WTC11 (cell line): Measurements from ENCODE around the gene PPP1R1B. TPM values are rescaled to one million over a fixed set of nuclear protein-coding genes. Genes with fewer than 3 reads are reported as not detected.

Experiments
- ATAC-seq: fragments of 200-7000 bp; cut with Tn5 transposase; 2 replicates; pipeline ENCODE4 v1.10.0; 2021; ENCODE audit warnings: mild to moderate bottlenecking, moderate library complexity
- CTCF ChIA-PET: fragments of 300-600 bp; sonication (Branson Sonifier 250); formaldehyde crosslinking; loops from one replicate; lab custom pipeline; 2021; ENCODE audit warnings: antibody characterized with exemption; lab: Charles Lee
- POLR2A ChIA-PET: fragments of 350-600 bp; sonication (Branson Sonifier 250); formaldehyde crosslinking; loops from one replicate; lab custom pipeline; 2021; ENCODE audit warnings: antibody characterized with exemption; lab: Charles Lee
- DNase-seq: peaks from one replicate; pipeline ENCODE4 v3.0.0; 2021; ENCODE audit warnings: low spot score
- H3K27ac Mint-ChIP-seq: 2 replicates; pipeline ENCODE4 v1.8.0; 2021; ENCODE audit warnings: mixed read lengths
- H3K27me3 Mint-ChIP-seq: 2 replicates; pipeline ENCODE4 v1.8.0; 2021; ENCODE audit warnings: low read depth, mild to moderate bottlenecking, moderate library complexity, mixed read lengths
- H3K36me3 Mint-ChIP-seq: 2 replicates; pipeline ENCODE4 v1.8.0; 2021; ENCODE audit warnings: mixed read lengths
- H3K4me1 Mint-ChIP-seq: 2 replicates; pipeline ENCODE4 v1.8.0; 2022; ENCODE audit warnings: mixed read lengths
- H3K4me3 Mint-ChIP-seq: 2 replicates; pipeline ENCODE4 v1.8.0; 2021; ENCODE audit warnings: mild to moderate bottlenecking, moderate library complexity, mixed read lengths
- H3K9me3 Mint-ChIP-seq: 2 replicates; pipeline ENCODE4 v1.8.0; 2021; ENCODE audit warnings: mixed read lengths
- E2F5 ChIP-seq: sonication (generic); formaldehyde crosslinking; IDR thresholded peaks from 2 replicates; pipeline ENCODE4 v1.8.1; 2022; ENCODE audit warnings: mild to moderate bottlenecking, moderate library complexity, missing genetic modification reagents
- FOXP1 ChIP-seq: sonication (generic); formaldehyde crosslinking; IDR thresholded peaks from 2 replicates; pipeline ENCODE4 v1.8.0; 2022; ENCODE audit warnings: missing genetic modification reagents, mild to moderate bottlenecking, moderate library complexity, borderline replicate concordance
- MAX ChIP-seq: sonication (generic); formaldehyde crosslinking; IDR thresholded peaks from 2 replicates; pipeline ENCODE4 v1.8.0; 2022; ENCODE audit warnings: mild to moderate bottlenecking, missing genetic modification reagents
- MXD4 ChIP-seq: fragments of 250-450 bp; sonication (Bioruptor Pico); IDR thresholded peaks from 2 replicates; pipeline ENCODE4 v1.8.0; 2021; ENCODE audit warnings: mild to moderate bottlenecking, moderate library complexity, borderline replicate concordance
- MYBL2 ChIP-seq: sonication (generic); formaldehyde crosslinking; IDR thresholded peaks from 2 replicates; pipeline ENCODE4 v1.8.1; 2023; ENCODE audit warnings: mild to moderate bottlenecking, moderate library complexity, missing genetic modification reagents
- NFYB ChIP-seq: sonication (generic); formaldehyde crosslinking; conservative IDR thresholded peaks from 2 replicates; pipeline ENCODE4 v1.8.0; 2022; ENCODE audit warnings: low read depth, missing genetic modification reagents
- NR1H2 ChIP-seq: sonication (generic); formaldehyde crosslinking; IDR thresholded peaks from 2 replicates; pipeline ENCODE4 v1.9.0; 2021; ENCODE audit warnings: mild to moderate bottlenecking, moderate library complexity, missing genetic modification reagents
- PRDM15 ChIP-seq: sonication (generic); formaldehyde crosslinking; IDR thresholded peaks from 2 replicates; pipeline ENCODE4 v1.8.0; 2022; ENCODE audit warnings: missing genetic modification reagents
- TCF7 ChIP-seq: sonication (generic); formaldehyde crosslinking; IDR thresholded peaks from 2 replicates; pipeline ENCODE4 v1.8.0; 2022; ENCODE audit warnings: mild to moderate bottlenecking, low read depth, missing genetic modification reagents, moderate library complexity
- ZNF121 ChIP-seq: sonication (generic); formaldehyde crosslinking; IDR thresholded peaks from 2 replicates; pipeline ENCODE4 v1.8.0; 2023; ENCODE audit warnings: missing genetic modification reagents
- ZNF263 ChIP-seq: sonication (generic); formaldehyde crosslinking; IDR thresholded peaks from 2 replicates; pipeline ENCODE4 v1.8.1; 2022; ENCODE audit warnings: low read depth, mild to moderate bottlenecking, moderate library complexity, missing genetic modification reagents
- ZNF423 ChIP-seq: fragments of 250-450 bp; sonication (Bioruptor Pico); IDR thresholded peaks from 2 replicates; pipeline ENCODE4 v2.1.2; 2022; ENCODE audit warnings: mild to moderate bottlenecking, moderate library complexity
- total RNA-seq: library from RNA; stranded (reverse); gene quantifications from 3 replicates; pipeline ENCODE4 v1.2.3, GENCODE V29; 2021
- TF ChIP-seq, protein P1 (sequence below): sonication (generic); formaldehyde crosslinking; IDR thresholded peaks from 2 replicates; pipeline ENCODE4 v1.8.1; 2023; ENCODE audit warnings: mild to moderate bottlenecking, missing genetic modification reagents

Gene PPP1R1B
- total RNA-seq, 1 experiment from 2014 or later, result 20.5 TPM

DNA sequence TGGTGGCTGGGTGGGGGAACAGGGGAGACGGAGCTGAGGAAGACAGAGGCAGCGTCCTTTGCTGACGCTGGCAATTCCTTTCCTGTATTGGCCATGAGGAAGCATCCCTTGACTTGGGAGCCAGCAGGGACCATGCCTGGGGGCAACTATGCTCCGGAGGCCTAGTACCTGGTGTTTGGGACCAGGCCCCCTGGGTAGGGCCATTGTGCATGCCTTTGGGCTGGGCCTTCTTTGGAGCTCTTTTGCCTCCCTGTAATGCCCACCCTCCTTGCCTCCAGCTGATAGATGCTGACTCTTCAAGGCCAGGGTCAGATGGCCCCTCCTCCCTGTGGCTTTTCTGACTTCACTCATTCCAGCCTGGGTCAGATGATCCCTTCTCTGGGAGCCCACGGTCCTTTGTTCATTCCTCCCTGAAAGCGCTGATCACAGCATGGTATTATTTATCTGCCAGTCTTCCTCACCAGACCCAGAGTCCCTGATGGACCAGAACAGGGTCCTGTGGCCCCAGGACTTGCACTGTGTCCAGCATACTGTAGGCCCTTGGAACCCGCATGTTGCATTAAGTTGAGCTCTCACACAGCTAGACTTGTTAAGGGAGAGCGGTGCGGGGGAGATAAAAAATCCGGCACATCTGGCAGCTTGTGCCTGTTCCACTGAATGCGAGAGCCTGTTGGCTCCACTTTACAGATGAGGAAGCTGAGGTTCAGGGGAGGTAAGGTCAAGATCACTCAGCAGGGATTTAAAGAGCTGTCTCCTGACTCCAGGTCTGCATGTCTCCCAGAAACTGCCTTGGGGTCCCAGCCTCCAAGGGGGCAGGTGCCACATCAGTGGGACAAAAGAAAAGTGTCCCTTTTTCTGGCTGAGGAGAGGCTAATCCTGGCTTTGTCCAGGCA lies 13.1 kb downstream of the PPP1R1B start (continued):
- no peak for TF ChIP-seq MXD4 (CRISPR knock-in tag)

DNA sequence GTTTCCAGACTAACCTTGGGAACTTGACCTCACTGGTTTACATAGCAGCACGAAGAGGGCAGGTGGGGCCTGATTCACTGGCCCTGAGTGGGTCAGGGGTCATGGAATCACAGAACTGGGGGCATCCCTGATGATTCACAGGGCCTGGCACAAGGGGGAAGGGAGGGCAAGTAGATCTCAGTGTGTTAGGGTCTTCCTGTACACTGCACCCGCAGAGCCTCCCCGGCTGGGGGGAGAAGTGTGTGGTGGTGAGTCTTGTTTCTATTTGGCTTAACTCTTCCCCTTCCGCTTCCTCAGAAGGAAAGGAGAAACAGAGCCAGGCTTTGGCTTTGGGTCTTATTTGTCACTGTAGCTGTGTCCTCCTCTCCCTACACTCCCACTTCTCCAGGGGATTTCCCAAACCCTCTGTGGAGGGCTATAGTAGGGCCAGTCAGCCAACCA lies 13.9 kb downstream of the PPP1R1B start:
- H3K4me3 Mint-ChIP-seq, result no peak overlapping the region
- CTCF ChIA-PET, result interaction anchor here (0.9 to 23.6 kb wide), 9 partner anchors 9 to 35 kb away, joined by 3 to 851 read pairs (median 5); no protein-coding TSS in a partner anchor

DNA sequence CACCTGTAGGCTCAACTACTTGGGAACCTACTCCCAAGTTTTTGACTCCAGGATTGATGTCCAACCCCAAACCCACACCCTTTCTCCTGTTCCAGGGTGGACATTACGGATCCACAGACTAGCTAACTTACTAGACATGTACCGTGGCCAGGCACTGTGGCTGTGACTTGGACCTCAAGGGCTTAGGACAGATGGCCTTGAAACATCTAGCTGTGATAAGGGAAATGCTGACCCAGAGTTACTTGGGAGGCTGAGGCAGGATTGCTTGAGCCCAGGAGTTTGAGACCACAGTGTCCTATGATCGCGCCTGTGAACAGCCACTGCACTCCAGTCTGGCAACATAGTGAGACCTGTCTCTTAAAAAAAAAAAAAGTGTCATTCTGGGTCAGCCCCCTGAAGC lies 14.3 kb downstream of the PPP1R1B start:
- no peaks in the 10 kb centered on the region for H3K36me3 Mint-ChIP-seq
- TF ChIP-seq E2F5 (CRISPR knock-in tag) (no peak), MYBL2 (CRISPR knock-in tag) (no peak), NR1H2 (no peak), ZNF423 (no peak), NFYB (no peak), ZNF263 (CRISPR knock-in tag) (no peak), ZNF121 (CRISPR knock-in tag) (no peak), FOXP1 (CRISPR knock-in tag) (no peak), PRDM15 (CRISPR knock-in tag) (no peak)
- DNase-seq (no peak), ATAC-seq (no peak)
- no peak overlapping the region for H3K27ac Mint-ChIP-seq
- ChIA-PET POLR2A (no interaction called here), CTCF (interaction anchor here (1.1 to 18.1 kb wide), 3 partner anchors 12 to 28 kb away, joined by 3 to 851 read pairs (median 10); partner anchors contain the start of genes PNMT, PPP1R1B and STARD3)
- H3K4me3 Mint-ChIP-seq, result no peak overlapping the region
- H3K9me3 Mint-ChIP-seq, result no peaks in the 10 kb centered on the region
- H3K4me1 Mint-ChIP-seq, result peaks cover 67% of the 10 kb centered on the region
- H3K27me3 Mint-ChIP-seq, result no peaks in the 10 kb centered on the region

More for the DNA sequence above, 13.9 kb downstream of the PPP1R1B start:
- no peak for ATAC-seq
- no peaks in the 10 kb centered on the region for H3K36me3 Mint-ChIP-seq
- TF ChIP-seq, protein P1, sequence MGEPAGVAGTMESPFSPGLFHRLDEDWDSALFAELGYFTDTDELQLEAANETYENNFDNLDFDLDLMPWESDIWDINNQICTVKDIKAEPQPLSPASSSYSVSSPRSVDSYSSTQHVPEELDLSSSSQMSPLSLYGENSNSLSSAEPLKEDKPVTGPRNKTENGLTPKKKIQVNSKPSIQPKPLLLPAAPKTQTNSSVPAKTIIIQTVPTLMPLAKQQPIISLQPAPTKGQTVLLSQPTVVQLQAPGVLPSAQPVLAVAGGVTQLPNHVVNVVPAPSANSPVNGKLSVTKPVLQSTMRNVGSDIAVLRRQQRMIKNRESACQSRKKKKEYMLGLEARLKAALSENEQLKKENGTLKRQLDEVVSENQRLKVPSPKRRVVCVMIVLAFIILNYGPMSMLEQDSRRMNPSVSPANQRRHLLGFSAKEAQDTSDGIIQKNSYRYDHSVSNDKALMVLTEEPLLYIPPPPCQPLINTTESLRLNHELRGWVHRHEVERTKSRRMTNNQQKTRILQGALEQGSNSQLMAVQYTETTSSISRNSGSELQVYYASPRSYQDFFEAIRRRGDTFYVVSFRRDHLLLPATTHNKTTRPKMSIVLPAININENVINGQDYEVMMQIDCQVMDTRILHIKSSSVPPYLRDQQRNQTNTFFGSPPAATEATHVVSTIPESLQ (CRISPR knock-in tag), result no peak
- no peak for TF ChIP-seq TCF7 (CRISPR knock-in tag)
- TF ChIP-seq MAX (CRISPR knock-in tag), result no peak
- POLR2A ChIA-PET, result no interaction called here
- no peak for DNase-seq
- H3K27me3 Mint-ChIP-seq, result no peaks in the 10 kb centered on the region
- peak overlapping the region; percentile 50; the same call in 1 of the 2 replicates for H3K27ac Mint-ChIP-seq
- peaks cover 68% of the 10 kb centered on the region for H3K4me1 Mint-ChIP-seq
- H3K9me3 Mint-ChIP-seq, result no peaks in the 10 kb centered on the region
